ENCODE data around the gene COQ8A. TPM values are rescaled to one million over a fixed set of nuclear protein-coding genes. Genes with fewer than 3 reads are reported as not detected.

COQ8A gene
- polyA plus RNA-seq, 1 of the 3 experiments (the other 2 are of a cell fraction), result 11.8 TPM

DNA sequence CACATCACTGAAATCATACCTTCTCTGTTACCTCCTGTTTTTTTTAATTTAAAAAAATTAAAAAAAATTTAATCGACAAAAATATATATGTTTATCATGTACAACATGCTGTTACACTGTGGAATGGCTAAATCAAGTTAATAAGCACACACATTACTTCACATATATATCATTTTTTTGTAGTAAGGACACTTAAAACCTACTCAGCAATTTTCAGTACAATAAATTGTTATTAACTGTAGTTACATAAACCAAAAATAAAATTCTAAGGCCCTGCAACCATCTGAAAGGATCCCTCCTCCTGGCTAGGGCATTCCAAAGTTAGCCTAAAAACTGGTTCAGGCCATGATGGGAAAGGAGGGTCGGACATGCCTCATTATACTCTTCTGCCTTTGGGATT is 23.6 kb upstream of the COQ8A start:
- no peak overlapping the region for H3K4me2 ChIP-seq
- H3K9me2 ChIP-seq, result no peaks in the 10 kb centered on the region
- H3K9ac ChIP-seq, result no peak overlapping the region
- no peak for DNase-seq
- no peaks in the 10 kb centered on the region for H3K9me3 ChIP-seq
- H3K27me3 ChIP-seq (ENCODE audit: insufficient read depth), result no peaks in the 10 kb centered on the region
- H3F3A ChIP-seq (replicated peaks; ENCODE audit: insufficient read depth), result no peaks in the 10 kb centered on the region
- no peak overlapping the region for H3K4me3 ChIP-seq (ENCODE audit: low read depth in 2 of 2, low read length in 1 of 2)
- H4K20me1 ChIP-seq (ENCODE audit: insufficient read depth), result no peaks in the 10 kb centered on the region
- TF ChIP-seq, protein P1, sequence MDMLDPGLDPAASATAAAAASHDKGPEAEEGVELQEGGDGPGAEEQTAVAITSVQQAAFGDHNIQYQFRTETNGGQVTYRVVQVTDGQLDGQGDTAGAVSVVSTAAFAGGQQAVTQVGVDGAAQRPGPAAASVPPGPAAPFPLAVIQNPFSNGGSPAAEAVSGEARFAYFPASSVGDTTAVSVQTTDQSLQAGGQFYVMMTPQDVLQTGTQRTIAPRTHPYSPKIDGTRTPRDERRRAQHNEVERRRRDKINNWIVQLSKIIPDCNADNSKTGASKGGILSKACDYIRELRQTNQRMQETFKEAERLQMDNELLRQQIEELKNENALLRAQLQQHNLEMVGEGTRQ (IDR thresholded peaks at IDR 0.05; ENCODE audit: borderline replicate concordance, low read depth, low read length), result no peak
- TF ChIP-seq POLR2AphosphoS5 (IDR thresholded peaks at IDR 0.05; ENCODE audit: low read depth, low read length), result no peak
- TF ChIP-seq YY1 (IDR thresholded peaks at IDR 0.05; ENCODE audit: low read depth), result no peak
- no peak for TF ChIP-seq NFIC (IDR thresholded peaks at IDR 0.05; ENCODE audit: borderline replicate concordance)
- TF ChIP-seq, protein P2, sequence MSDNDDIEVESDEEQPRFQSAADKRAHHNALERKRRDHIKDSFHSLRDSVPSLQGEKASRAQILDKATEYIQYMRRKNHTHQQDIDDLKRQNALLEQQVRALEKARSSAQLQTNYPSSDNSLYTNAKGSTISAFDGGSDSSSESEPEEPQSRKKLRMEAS (IDR thresholded peaks at IDR 0.05; ENCODE audit: low read depth), result no peak
- TF ChIP-seq NRF1 (IDR thresholded peaks at IDR 0.05; ENCODE audit: low read depth, low read length), result no peak
- no peak for TF ChIP-seq FOXJ3 (CRISPR knock-in tag; IDR thresholded peaks at IDR 0.05)
- no peak for TF ChIP-seq RCOR1 (IDR thresholded peaks at IDR 0.05; ENCODE audit: low read length)
- no peak for TF ChIP-seq SMC3 (IDR thresholded peaks at IDR 0.05; ENCODE audit: low read depth, low read length)
- TF ChIP-seq GABPA (IDR thresholded peaks at IDR 0.05; ENCODE audit: low read depth), result no peak
- no peak for TF ChIP-seq TEAD4 (IDR thresholded peaks at IDR 0.05; ENCODE audit: borderline replicate concordance, insufficient read depth)
- H3K79me2 ChIP-seq (ENCODE audit: insufficient read depth), result no peaks in the 10 kb centered on the region
- no peak overlapping the region for H2AFZ ChIP-seq (ENCODE audit: low read depth)
- H3K36me3 ChIP-seq (replicated peaks in 1 of 2; ENCODE audit: control insufficient read depth in 1 of 2, insufficient read depth in 2 of 2, low read length in 1 of 2), result no peaks in the 10 kb centered on the region
- 71% methylated on average over 2 of the region's 2 CpGs for WGBS (ENCODE audit: low lambda C conversion rate)
- POLR2A ChIA-PET, result no interaction called here
- no peak overlapping the region for H3K27ac ChIP-seq (ENCODE audit: low read depth in 2 of 2, low read length in 1 of 2)
- H3K4me1 ChIP-seq (ENCODE audit: control insufficient read depth in 1 of 2, insufficient read depth in 2 of 2, low read depth in 1 of 2, low read length in 1 of 2), result no peaks in the 10 kb centered on the region
- CTCF ChIA-PET, result no interaction called here

DNA sequence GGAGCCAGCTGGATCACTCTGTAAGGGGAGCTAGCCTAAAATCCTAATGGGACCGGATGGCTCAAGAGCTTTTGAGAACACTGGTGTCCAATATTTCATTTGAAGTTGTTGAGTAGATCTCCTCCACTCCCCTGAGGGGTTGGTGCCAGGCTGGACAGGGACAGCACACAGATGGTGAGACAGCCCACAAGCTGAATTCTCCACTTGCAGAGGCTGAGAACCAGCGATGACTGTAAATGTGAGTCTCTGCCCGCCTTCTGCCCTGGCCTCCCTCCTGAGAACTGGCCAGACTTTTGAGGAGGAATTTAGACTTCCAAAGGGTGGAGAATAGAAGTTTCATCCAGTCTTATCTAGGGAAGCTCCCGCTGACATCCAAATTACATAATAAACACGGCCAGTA is 20.5 kb upstream of the COQ8A start:
- no peaks in the 10 kb centered on the region for H3K9me2 ChIP-seq
- no peak overlapping the region for H3K4me3 ChIP-seq (ENCODE audit: low read depth in 2 of 2, low read length in 1 of 2)
- H4K20me1 ChIP-seq (ENCODE audit: insufficient read depth), result no peaks in the 10 kb centered on the region
- no peaks in the 10 kb centered on the region for H3F3A ChIP-seq (replicated peaks; ENCODE audit: insufficient read depth)
- H3K4me1 ChIP-seq (ENCODE audit: control insufficient read depth in 1 of 2, insufficient read depth in 2 of 2, low read depth in 1 of 2, low read length in 1 of 2), result no peaks in the 10 kb centered on the region
- H2AFZ ChIP-seq (ENCODE audit: low read depth), result no peak overlapping the region
- ChIA-PET POLR2A (no interaction called here), CTCF (no interaction called here)
- no peaks in the 10 kb centered on the region for H3K36me3 ChIP-seq (replicated peaks in 1 of 2; ENCODE audit: control insufficient read depth in 1 of 2, insufficient read depth in 2 of 2, low read length in 1 of 2)
- H3K9me3 ChIP-seq, result no peaks in the 10 kb centered on the region
- H3K9ac ChIP-seq, result no peak overlapping the region
- WGBS (ENCODE audit: low lambda C conversion rate), result 78% methylated on average over 5 of the region's 5 CpGs
- H3K4me2 ChIP-seq, result no peak overlapping the region
- H3K27ac ChIP-seq (ENCODE audit: low read depth in 2 of 2, low read length in 1 of 2), result no peak overlapping the region
- DNase-seq, result no peak
- H3K27me3 ChIP-seq (ENCODE audit: insufficient read depth), result no peaks in the 10 kb centered on the region
- TF ChIP-seq MXI1 (IDR thresholded peaks at IDR 0.05; ENCODE audit: low read depth, low read length), result no peak
- no peak for TF ChIP-seq MEF2A (IDR thresholded peaks at IDR 0.05; ENCODE audit: borderline replicate concordance, low read depth)
- no peaks in the 10 kb centered on the region for H3K79me2 ChIP-seq (ENCODE audit: insufficient read depth)

DNA sequence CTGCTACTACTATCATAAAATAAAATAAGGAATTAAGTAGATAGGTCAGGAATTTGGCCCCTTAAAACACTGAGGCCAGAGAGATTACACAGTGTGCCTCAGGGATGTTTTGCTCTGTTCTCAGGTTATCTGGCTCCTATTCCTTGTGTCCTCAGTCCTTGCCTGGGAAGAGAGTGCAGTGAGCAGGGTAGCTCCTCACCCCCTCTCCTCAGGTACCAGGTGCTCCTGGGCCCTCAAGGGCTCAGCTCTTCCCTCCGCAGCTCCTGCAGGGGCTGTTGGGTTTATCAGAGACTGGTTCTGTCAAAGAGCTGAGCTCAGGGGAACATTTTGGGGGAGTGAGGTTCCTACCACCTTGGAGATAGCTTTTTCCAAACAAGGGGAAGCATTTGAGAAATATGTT is 20.1 kb upstream of the COQ8A start:
- POLR2A ChIA-PET, result no interaction called here
- H3K27me3 ChIP-seq (ENCODE audit: insufficient read depth), result no peaks in the 10 kb centered on the region

More for the DNA sequence above, 20.1 kb upstream of the COQ8A start:
- no peak overlapping the region for H2AFZ ChIP-seq (ENCODE audit: low read depth)
- no peaks in the 10 kb centered on the region for H3K9me2 ChIP-seq
- no peaks in the 10 kb centered on the region for H3K36me3 ChIP-seq (replicated peaks in 1 of 2; ENCODE audit: control insufficient read depth in 1 of 2, insufficient read depth in 2 of 2, low read length in 1 of 2)
- H3K79me2 ChIP-seq (ENCODE audit: insufficient read depth), result no peaks in the 10 kb centered on the region
- no peak overlapping the region for H3K27ac ChIP-seq (ENCODE audit: low read depth in 2 of 2, low read length in 1 of 2)
- no peak overlapping the region for H3K4me3 ChIP-seq (ENCODE audit: low read depth in 2 of 2, low read length in 1 of 2)
- H3K4me1 ChIP-seq (ENCODE audit: control insufficient read depth in 1 of 2, insufficient read depth in 2 of 2, low read depth in 1 of 2, low read length in 1 of 2), result no peaks in the 10 kb centered on the region
- no peaks in the 10 kb centered on the region for H3K9me3 ChIP-seq
- no peak for TF ChIP-seq MXI1 (IDR thresholded peaks at IDR 0.05; ENCODE audit: low read depth, low read length)
- 89% methylated on average over 1 of the region's 1 CpG for WGBS (ENCODE audit: low lambda C conversion rate)
- CTCF ChIA-PET, result no interaction called here
- H3K9ac ChIP-seq, result no peak overlapping the region
- H4K20me1 ChIP-seq (ENCODE audit: insufficient read depth), result no peaks in the 10 kb centered on the region
- H3K4me2 ChIP-seq, result no peak overlapping the region
- no peaks in the 10 kb centered on the region for H3F3A ChIP-seq (replicated peaks; ENCODE audit: insufficient read depth)
- DNase-seq, result no peak
